Ishikawa (cell line): ENCODE measurements around the gene EIF5.

ENCODE experiments used
- CEBPB ChIP-seq: IDR thresholded peaks from 2 replicates; pipeline ENCODE4 v1.6.1; 2012
- CREB1 ChIP-seq: IDR thresholded peaks from 2 replicates; pipeline ENCODE4 v1.6.1; 2012; ENCODE audit warnings: low read depth
- EGR1 ChIP-seq: IDR thresholded peaks from 2 replicates; pipeline ENCODE4 v1.6.1; 2012
- EP300 ChIP-seq: IDR thresholded peaks from 2 replicates; pipeline ENCODE4 v1.6.1; 2012; ENCODE audit warnings: borderline replicate concordance
- NFIC ChIP-seq: IDR thresholded peaks from 2 replicates; pipeline ENCODE4 v1.6.1; 2012
- RAD21 ChIP-seq: IDR thresholded peaks from 2 replicates; pipeline ENCODE4 v1.6.1; 2012; ENCODE audit warnings: low read depth
- TAF1 ChIP-seq: IDR thresholded peaks from 2 replicates; pipeline ENCODE4 v1.6.1; 2012; ENCODE audit warnings: low read depth, mild to moderate bottlenecking
- TCF12 ChIP-seq: IDR thresholded peaks from 2 replicates; pipeline ENCODE4 v1.6.1; 2012; ENCODE audit warnings: low read depth
- TEAD4 ChIP-seq: IDR thresholded peaks from 2 replicates; pipeline ENCODE4 v1.6.1; 2012
- YY1 ChIP-seq: IDR thresholded peaks from 2 replicates; pipeline ENCODE4 v1.6.1; 2012; ENCODE audit warnings: low read depth
- ZBTB7A ChIP-seq: IDR thresholded peaks from 2 replicates; pipeline ENCODE4 v1.6.1; 2012; ENCODE audit warnings: low read depth
- TF ChIP-seq, protein P1 (sequence below): IDR thresholded peaks from 2 replicates; pipeline ENCODE4 v1.6.1; 2012; ENCODE audit warnings: low read depth, mild to moderate bottlenecking
- TF ChIP-seq, protein P2 (sequence below): IDR thresholded peaks from 2 replicates; pipeline ENCODE4 v1.6.1; 2012
- TF ChIP-seq, protein P3 (sequence below): IDR thresholded peaks from 2 replicates; pipeline ENCODE4 v1.6.1; 2012

DNA sequence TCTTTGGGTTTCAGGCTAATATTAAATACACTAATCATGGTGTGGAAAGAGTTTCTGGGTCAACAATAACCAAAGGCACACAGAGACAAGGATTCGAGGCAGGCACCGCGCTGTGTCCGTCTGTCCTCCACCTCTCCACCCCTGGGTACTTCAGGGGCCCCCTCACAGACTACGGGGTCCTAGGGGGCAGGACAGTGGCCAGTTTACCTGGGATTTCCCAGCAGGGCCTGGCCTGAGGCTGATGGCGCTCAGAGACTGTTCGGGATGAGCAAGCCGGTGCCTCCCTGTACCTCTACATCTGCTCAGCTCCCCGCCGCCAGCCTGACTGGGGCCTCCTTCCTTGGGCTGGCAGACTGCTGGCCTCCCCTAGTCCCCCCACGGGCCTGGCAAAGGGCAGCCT, 18.1 kb upstream of the EIF5 start:
- TF ChIP-seq, protein P1, sequence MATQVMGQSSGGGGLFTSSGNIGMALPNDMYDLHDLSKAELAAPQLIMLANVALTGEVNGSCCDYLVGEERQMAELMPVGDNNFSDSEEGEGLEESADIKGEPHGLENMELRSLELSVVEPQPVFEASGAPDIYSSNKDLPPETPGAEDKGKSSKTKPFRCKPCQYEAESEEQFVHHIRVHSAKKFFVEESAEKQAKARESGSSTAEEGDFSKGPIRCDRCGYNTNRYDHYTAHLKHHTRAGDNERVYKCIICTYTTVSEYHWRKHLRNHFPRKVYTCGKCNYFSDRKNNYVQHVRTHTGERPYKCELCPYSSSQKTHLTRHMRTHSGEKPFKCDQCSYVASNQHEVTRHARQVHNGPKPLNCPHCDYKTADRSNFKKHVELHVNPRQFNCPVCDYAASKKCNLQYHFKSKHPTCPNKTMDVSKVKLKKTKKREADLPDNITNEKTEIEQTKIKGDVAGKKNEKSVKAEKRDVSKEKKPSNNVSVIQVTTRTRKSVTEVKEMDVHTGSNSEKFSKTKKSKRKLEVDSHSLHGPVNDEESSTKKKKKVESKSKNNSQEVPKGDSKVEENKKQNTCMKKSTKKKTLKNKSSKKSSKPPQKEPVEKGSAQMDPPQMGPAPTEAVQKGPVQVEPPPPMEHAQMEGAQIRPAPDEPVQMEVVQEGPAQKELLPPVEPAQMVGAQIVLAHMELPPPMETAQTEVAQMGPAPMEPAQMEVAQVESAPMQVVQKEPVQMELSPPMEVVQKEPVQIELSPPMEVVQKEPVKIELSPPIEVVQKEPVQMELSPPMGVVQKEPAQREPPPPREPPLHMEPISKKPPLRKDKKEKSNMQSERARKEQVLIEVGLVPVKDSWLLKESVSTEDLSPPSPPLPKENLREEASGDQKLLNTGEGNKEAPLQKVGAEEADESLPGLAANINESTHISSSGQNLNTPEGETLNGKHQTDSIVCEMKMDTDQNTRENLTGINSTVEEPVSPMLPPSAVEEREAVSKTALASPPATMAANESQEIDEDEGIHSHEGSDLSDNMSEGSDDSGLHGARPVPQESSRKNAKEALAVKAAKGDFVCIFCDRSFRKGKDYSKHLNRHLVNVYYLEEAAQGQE = no peak
- TF ChIP-seq CREB1 = no peak
- TF ChIP-seq EGR1 = no peak
- TF ChIP-seq EP300 = no peak
- TF ChIP-seq TEAD4 = no peak
- no peak for TF ChIP-seq RAD21
- TF ChIP-seq YY1 = no peak
- TF ChIP-seq, protein P2, sequence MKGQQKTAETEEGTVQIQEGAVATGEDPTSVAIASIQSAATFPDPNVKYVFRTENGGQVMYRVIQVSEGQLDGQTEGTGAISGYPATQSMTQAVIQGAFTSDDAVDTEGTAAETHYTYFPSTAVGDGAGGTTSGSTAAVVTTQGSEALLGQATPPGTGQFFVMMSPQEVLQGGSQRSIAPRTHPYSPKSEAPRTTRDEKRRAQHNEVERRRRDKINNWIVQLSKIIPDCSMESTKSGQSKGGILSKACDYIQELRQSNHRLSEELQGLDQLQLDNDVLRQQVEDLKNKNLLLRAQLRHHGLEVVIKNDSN = no peak
- TF ChIP-seq TAF1 = no peak
- TF ChIP-seq, protein P3, sequence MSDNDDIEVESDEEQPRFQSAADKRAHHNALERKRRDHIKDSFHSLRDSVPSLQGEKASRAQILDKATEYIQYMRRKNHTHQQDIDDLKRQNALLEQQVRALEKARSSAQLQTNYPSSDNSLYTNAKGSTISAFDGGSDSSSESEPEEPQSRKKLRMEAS = no peak
- no peak for TF ChIP-seq NFIC
- TF ChIP-seq TCF12 = no peak
- TF ChIP-seq CEBPB = no peak
- TF ChIP-seq ZBTB7A = no peak
